Measurements from ENCODE around the gene PALD1. TPM values are rescaled to one million over a fixed set of nuclear protein-coding genes. Genes with fewer than 3 reads are reported as not detected.

Gene PALD1
- total RNA-seq, 2 experiments from 2014 or later: 0.36 to 0.44 TPM

- no peak overlapping the region for H3K27ac Mint-ChIP-seq
- no peaks in the 10 kb centered on the region for H3K9me3 ChIP-seq (ENCODE audit: control insufficient read depth in 1 of 2, insufficient read depth in 1 of 2, low read length in 2 of 2)
- POLR2A ChIA-PET: no interaction called here
- no peak for TF ChIP-seq CTCF (IDR thresholded peaks at IDR 0.05)
- H3K36me3 Mint-ChIP-seq (ENCODE audit: low read depth): no peaks in the 10 kb centered on the region
- CTCF ChIA-PET: no interaction called here
- H3K9me3 Mint-ChIP-seq: no peaks in the 10 kb centered on the region
- intact Hi-C loops (cut with DNase I, micrococcal nuclease): loop anchor here in 1 of 2 experiments (10.0 kb wide), 1 partner anchor 107 kb away; the partner anchor contains the start of gene ADAMTS14
- no peak for ATAC-seq (ENCODE audit: poor library complexity)
- H3K4me1 ChIP-seq (ENCODE audit: insufficient read depth, low read length): peaks cover 7% of the 10 kb centered on the region
- no peaks in the 10 kb centered on the region for H3K27me3 Mint-ChIP-seq
- H3K4me3 ChIP-seq (ENCODE audit: low read length): no peak overlapping the region
- no peaks in the 10 kb centered on the region for H3K36me3 ChIP-seq (ENCODE audit: insufficient read depth, low read length)
- H3K4me1 Mint-ChIP-seq (ENCODE audit: low read depth): no peaks in the 10 kb centered on the region
- DNase-seq: no peak
- H3K4me3 Mint-ChIP-seq: no peak overlapping the region
- H3K27me3 ChIP-seq (ENCODE audit: control insufficient read depth in 1 of 2, insufficient read depth in 2 of 2, low read length in 2 of 2): no peaks in the 10 kb centered on the region
- no peak overlapping the region for H3K27ac ChIP-seq (ENCODE audit: low read depth in 1 of 2, low read length in 2 of 2)
Measured at GRCh38 chr10:70567603-70568002, 89.0 kb downstream of the PALD1 start.

GRCh38 chr10:70568113-70568512 is 89.5 kb downstream of the PALD1 start:
- H3K27ac Mint-ChIP-seq: no peak overlapping the region
- H3K27me3 Mint-ChIP-seq: no peaks in the 10 kb centered on the region
- peaks cover 7% of the 10 kb centered on the region for H3K4me1 ChIP-seq (ENCODE audit: insufficient read depth, low read length)
- no peaks in the 10 kb centered on the region for H3K36me3 Mint-ChIP-seq (ENCODE audit: low read depth)
- intact Hi-C loops (cut with DNase I, micrococcal nuclease): loop anchor here in 1 of 2 experiments (10.0 kb wide), 1 partner anchor 107 kb away; the partner anchor contains the start of gene ADAMTS14
- H3K27me3 ChIP-seq (ENCODE audit: control insufficient read depth in 1 of 2, insufficient read depth in 2 of 2, low read length in 2 of 2): no peaks in the 10 kb centered on the region
- CTCF ChIA-PET: no interaction called here
- H3K36me3 ChIP-seq (ENCODE audit: insufficient read depth, low read length): no peaks in the 10 kb centered on the region
- no peak for ATAC-seq (ENCODE audit: poor library complexity)
- H3K4me3 ChIP-seq (ENCODE audit: low read length): no peak overlapping the region
- no peak for DNase-seq
- no peaks in the 10 kb centered on the region for H3K4me1 Mint-ChIP-seq (ENCODE audit: low read depth)
- no peaks in the 10 kb centered on the region for H3K9me3 Mint-ChIP-seq
- H3K9me3 ChIP-seq (ENCODE audit: control insufficient read depth in 1 of 2, insufficient read depth in 1 of 2, low read length in 2 of 2): no peaks in the 10 kb centered on the region
- no peak overlapping the region for H3K27ac ChIP-seq (ENCODE audit: low read depth in 1 of 2, low read length in 2 of 2)
- no peak for TF ChIP-seq CTCF (IDR thresholded peaks at IDR 0.05)
- no peak overlapping the region for H3K4me3 Mint-ChIP-seq
- POLR2A ChIA-PET: no interaction called here

- no peak for TF ChIP-seq CTCF (IDR thresholded peaks at IDR 0.05)
- Histone ChIP-seq H3K9me3 (ENCODE audit: control insufficient read depth in 1 of 2, insufficient read depth in 1 of 2, low read length in 2 of 2) (no peaks in the 10 kb centered on the region), H3K27ac (ENCODE audit: low read depth in 1 of 2, low read length in 2 of 2) (no peak overlapping the region), H3K4me1 (ENCODE audit: insufficient read depth, low read length) (peaks cover 7% of the 10 kb centered on the region), H3K36me3 (ENCODE audit: insufficient read depth, low read length) (no peaks in the 10 kb centered on the region), H3K27me3 (ENCODE audit: control insufficient read depth in 1 of 2, insufficient read depth in 2 of 2, low read length in 2 of 2) (no peaks in the 10 kb centered on the region), H3K4me3 (ENCODE audit: low read length) (no peak overlapping the region)
- no peak for ATAC-seq (ENCODE audit: poor library complexity)
- no peaks in the 10 kb centered on the region for H3K4me1 Mint-ChIP-seq (ENCODE audit: low read depth)
- intact Hi-C loops (cut with DNase I, micrococcal nuclease): loop anchor here in 1 of 2 experiments (10.0 kb wide), 1 partner anchor 106 kb away; the partner anchor contains the start of gene ADAMTS14
- H3K9me3 Mint-ChIP-seq: no peaks in the 10 kb centered on the region
- ChIA-PET CTCF (no interaction called here), POLR2A (no interaction called here)
- no peak overlapping the region for H3K4me3 Mint-ChIP-seq
- H3K36me3 Mint-ChIP-seq (ENCODE audit: low read depth): no peaks in the 10 kb centered on the region
- no peak overlapping the region for H3K27ac Mint-ChIP-seq
- DNase-seq: no peak
- H3K27me3 Mint-ChIP-seq: no peaks in the 10 kb centered on the region
Measured at GRCh38 chr10:70568781-70569495, 90.4 kb downstream of the PALD1 start.

All from CD4-positive, alpha-beta T cell (primary cell).